ENCODE measurements around the gene COPZ1. TPM values are rescaled to one million over a fixed set of nuclear protein-coding genes. Genes with fewer than 3 reads are reported as not detected.
"Not testable (repeated sequence)": the region's sequence is repeated elsewhere in the genome, so short reads cannot be mapped to it uniquely, and the experiment has no call there.

COPZ1 gene
- total and polyA plus RNA-seq, 4 donors, result 98.8 to 163 (median 136) TPM

- Histone ChIP-seq H3K27me3 (ENCODE audit: control insufficient read depth in 3 of 3, insufficient read depth in 3 of 3, low read length in 2 of 3) (no peaks in the 10 kb centered on the region), H3K4me3 (no peak overlapping the region), H3K36me3 (ENCODE audit: control insufficient read depth in 4 of 4, insufficient read depth in 4 of 4, low read length in 4 of 4) (peaks cover 26 to 59% (median 48%) of the 10 kb centered on the region in 4 donors), H3K4me1 (ENCODE audit: control insufficient read depth in 5 of 5, insufficient read depth in 5 of 5, low read length in 5 of 5) (peaks cover 6 to 46% (median 16%) of the 10 kb centered on the region in 5 donors), H3K9me3 (ENCODE audit: control insufficient read depth in 4 of 4, insufficient read depth in 3 of 4, low read length in 3 of 4) (no peaks in the 10 kb centered on the region), H3K9ac (ENCODE audit: insufficient read depth in 1 of 2, low read length in 2 of 2) (peak overlapping the region; percentile 58 to 100), H3K27ac (ENCODE audit: low read depth in 1 of 2, low read length in 1 of 2) (no peak overlapping the region)
- TF ChIP-seq, protein P1, sequence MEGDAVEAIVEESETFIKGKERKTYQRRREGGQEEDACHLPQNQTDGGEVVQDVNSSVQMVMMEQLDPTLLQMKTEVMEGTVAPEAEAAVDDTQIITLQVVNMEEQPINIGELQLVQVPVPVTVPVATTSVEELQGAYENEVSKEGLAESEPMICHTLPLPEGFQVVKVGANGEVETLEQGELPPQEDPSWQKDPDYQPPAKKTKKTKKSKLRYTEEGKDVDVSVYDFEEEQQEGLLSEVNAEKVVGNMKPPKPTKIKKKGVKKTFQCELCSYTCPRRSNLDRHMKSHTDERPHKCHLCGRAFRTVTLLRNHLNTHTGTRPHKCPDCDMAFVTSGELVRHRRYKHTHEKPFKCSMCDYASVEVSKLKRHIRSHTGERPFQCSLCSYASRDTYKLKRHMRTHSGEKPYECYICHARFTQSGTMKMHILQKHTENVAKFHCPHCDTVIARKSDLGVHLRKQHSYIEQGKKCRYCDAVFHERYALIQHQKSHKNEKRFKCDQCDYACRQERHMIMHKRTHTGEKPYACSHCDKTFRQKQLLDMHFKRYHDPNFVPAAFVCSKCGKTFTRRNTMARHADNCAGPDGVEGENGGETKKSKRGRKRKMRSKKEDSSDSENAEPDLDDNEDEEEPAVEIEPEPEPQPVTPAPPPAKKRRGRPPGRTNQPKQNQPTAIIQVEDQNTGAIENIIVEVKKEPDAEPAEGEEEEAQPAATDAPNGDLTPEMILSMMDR (IDR thresholded peaks at IDR 0.05; ENCODE audit: control extremely low read depth, extremely low read depth), result no peak
- ATAC-seq (ENCODE audit: insufficient read depth, low FRiP score) (no peak), DNase-seq (no peak)
- 34 to 42% methylated on average over 11 of the region's 11 CpGs for WGBS, 2 donors
Observed at GRCh38 chr12:54282949-54283593, 41.9 kb upstream of the COPZ1 start.

DNA sequence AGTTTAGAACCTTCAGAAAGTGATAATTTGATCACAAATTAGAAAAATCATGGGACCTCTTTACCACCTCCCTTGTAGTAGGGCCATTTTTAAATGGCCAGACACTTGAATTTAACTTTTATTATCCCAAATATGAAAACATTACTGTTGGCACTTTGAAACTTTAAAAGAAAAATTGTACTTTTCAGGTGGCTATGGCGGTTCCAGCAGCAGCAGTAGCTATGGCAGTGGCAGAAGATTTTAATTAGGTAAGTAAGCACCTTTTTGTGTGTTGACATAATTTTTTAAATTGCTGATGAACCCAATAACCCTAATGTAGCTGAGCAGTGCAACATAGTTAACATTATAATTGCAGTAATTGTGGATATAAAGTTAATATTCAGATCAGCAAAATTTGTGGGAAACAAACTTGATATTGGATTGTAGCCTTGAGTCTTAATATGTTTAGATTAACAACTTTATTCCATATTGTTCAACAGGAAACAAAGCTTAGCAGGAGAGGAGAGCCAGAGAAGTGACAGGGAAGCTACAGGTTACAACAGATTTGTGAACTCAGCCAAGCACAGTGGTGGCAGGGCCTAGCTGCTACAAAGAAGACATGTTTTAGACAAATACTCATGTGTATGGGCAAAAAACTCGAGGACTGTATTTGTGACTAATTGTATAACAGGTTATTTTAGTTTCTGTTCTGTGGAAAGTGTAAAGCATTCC, 40.7 kb upstream of the COPZ1 start:
- H3K4me3 ChIP-seq; H3K27me3 ChIP-seq (ENCODE audit: control insufficient read depth in 3 of 3, insufficient read depth in 3 of 3, low read length in 2 of 3); H3K9me3 ChIP-seq (ENCODE audit: control insufficient read depth in 4 of 4, insufficient read depth in 3 of 4, low read length in 3 of 4); ATAC-seq (ENCODE audit: insufficient read depth, low FRiP score); DNase-seq; H3K27ac ChIP-seq (ENCODE audit: low read depth in 1 of 2, low read length in 1 of 2): not testable (repeated sequence)
- Histone ChIP-seq H3K36me3 (ENCODE audit: control insufficient read depth in 4 of 4, insufficient read depth in 4 of 4, low read length in 4 of 4) (peaks cover 28 to 59% (median 48%) of the 10 kb centered on the region in 4 donors), H3K4me1 (ENCODE audit: control insufficient read depth in 5 of 5, insufficient read depth in 5 of 5, low read length in 5 of 5) (peaks cover 6 to 40% (median 13%) of the 10 kb centered on the region in 5 donors), H3K9ac (ENCODE audit: insufficient read depth in 1 of 2, low read length in 2 of 2) (peak overlapping the region in 1 of 2 donors; percentile 59)
- WGBS, 2 donors, result 47 to 59% methylated on average over 1 of the region's 2 CpGs

DNA sequence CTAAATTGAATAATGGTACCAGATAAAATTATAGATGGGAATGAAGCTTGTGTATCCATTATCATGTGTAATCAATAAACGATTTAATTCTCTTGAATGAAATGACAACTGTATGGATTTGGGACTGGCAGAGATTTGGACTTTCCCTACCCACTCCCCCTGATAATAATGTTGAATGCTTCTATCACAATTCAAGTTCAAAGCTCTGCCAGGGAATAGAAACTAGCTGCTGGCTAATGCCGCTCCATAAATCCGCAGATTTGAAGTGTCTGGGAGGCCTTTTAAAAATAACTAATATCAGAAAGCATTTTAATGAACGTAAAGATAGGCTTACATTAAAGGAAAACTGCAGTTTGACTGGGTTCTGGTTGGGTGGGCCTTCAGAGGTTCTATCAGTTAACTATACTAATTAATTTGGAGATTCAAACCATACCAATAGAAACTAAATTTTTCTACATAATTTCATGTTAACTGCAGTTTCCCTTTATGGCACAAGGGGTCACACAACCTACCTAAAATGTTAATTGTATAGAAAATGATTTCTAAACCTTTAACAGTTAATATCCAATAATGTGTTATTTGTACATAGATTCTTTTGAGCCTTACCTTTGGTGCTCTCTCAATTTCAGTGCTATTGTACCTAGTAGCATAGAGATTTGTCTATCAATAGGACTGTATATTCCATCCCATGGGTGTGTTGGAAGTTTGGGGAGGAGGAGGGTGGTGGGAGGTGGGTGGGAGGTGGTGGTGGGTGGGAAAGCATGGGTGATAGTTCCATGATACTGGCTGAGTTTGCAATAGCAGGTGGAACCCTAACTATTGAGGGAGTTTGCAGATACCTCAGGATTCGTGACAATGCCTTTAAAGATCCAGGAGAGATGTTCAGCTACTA, 39.5 kb upstream of the COPZ1 start:
- Histone ChIP-seq H3K9ac (ENCODE audit: insufficient read depth in 1 of 2, low read length in 2 of 2) (no peak overlapping the region), H3K4me3 (no peak overlapping the region), H3K4me1 (ENCODE audit: control insufficient read depth in 5 of 5, insufficient read depth in 5 of 5, low read length in 5 of 5) (peaks cover 6 to 40% (median 13%) of the 10 kb centered on the region in 5 donors), H3K36me3 (ENCODE audit: control insufficient read depth in 4 of 4, insufficient read depth in 4 of 4, low read length in 4 of 4) (peaks cover 28 to 57% (median 48%) of the 10 kb centered on the region in 4 donors), H3K27me3 (ENCODE audit: control insufficient read depth in 3 of 3, insufficient read depth in 3 of 3, low read length in 2 of 3) (no peaks in the 10 kb centered on the region), H3K9me3 (ENCODE audit: control insufficient read depth in 4 of 4, insufficient read depth in 3 of 4, low read length in 3 of 4) (no peaks in the 10 kb centered on the region), H3K27ac (ENCODE audit: low read depth in 1 of 2, low read length in 1 of 2) (peak overlapping the region in 1 of 2 donors; percentile 39)
- TF ChIP-seq, protein P1 (IDR thresholded peaks at IDR 0.05; ENCODE audit: control extremely low read depth, extremely low read depth), result no peak
- 48 to 54% methylated on average over 5 of the region's 5 CpGs for WGBS, 2 donors
- DNase-seq (no peak), ATAC-seq (ENCODE audit: insufficient read depth, low FRiP score) (no peak)
